HuH-7.5 (cell line): ENCODE data around the gene CDH16.
"Not testable (repeated sequence)": the region's sequence is repeated elsewhere in the genome, so short reads cannot be mapped to it uniquely, and the experiment has no call there.

Experiments
- DNase-seq: peaks from one replicate; pipeline ENCODE4 v3.0.0; 2011; ENCODE audit warnings: low spot score

Gene CDH16

GRCh38 chr16:66872559-66872942 is 46.1 kb downstream of the CDH16 start:
- DNase-seq = no peak

- DNase-seq = no peak
Observed at GRCh38 chr16:66871840-66872239, 46.8 kb downstream of the CDH16 start.

- not testable (repeated sequence) for DNase-seq
Observed at GRCh38 chr16:66871363-66871762, 47.3 kb downstream of the CDH16 start.

- no peak for DNase-seq
Observed at GRCh38 chr16:66869424-66869823, 49.3 kb downstream of the CDH16 start.

GRCh38 chr16:66863707-66864106 is 55.0 kb downstream of the CDH16 start:
- no peak for DNase-seq

- DNase-seq = no peak
Observed at GRCh38 chr16:66862023-66862520, 56.6 kb downstream of the CDH16 start.

GRCh38 chr16:66859397-66860068 is 59.2 kb downstream of the CDH16 start:
- DNase-seq = no peak

GRCh38 chr16:66858740-66859396 is 59.8 kb downstream of the CDH16 start:
- DNase-seq = no peak
